ENCODE measurements around the gene ARHGAP31.

The ARHGAP31 gene

DNA sequence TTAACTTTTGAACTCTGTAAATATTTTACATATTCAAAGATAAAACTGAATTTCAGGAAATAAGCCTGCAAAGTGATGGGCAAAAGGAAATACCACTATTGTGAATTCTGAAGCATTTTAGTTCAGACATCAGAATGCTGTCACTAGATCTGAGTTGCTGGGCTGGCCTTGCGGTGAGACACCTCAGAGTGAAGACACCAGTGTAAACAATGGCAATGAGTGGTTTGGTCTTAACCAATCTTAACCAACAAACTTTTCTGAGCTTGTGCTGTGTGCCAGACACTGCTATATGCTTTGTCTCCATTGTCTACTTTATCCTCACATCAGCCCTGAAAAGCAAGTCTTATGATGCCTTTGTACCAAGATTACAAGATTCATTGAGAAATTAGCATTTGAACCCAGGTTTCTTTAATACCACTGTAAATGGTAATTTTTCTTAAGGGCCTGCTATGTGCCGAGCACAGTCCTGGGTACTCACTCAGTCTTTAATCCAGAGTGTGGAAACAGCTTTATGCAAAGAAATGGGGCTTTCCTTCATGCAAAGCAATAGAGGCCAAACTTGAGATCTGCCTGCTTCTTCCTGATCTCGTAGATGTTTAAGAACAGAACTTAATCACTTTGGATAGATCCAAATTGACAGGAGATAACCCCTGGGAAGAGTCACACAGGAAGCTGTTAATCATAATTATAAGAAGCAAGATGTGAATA, 114.2 kb downstream of the ARHGAP31 start:
- Mint-ChIP-seq H3K9me3 (no peaks in the 10 kb centered on the region), H3K27ac (no peak overlapping the region), H3K4me3 (no peak overlapping the region)

DNA sequence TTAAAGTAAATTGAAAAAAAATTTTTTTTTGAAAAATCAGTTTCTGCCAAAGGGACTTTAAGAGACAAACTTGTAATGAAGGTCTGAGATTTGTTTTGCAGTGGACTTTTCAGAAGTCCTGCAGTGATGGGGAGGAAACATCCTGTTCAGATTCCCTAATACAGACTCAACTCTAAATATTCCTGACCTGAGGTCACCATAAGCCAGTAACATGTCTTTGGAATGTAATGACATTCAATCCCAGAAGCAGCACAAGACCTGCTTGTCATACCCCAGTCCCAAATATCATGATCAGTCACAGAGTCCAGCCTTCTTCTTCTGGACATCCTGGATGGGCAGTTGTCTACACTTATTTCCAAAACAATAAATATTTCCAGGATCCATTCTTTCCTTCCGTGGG, 115.7 kb downstream of the ARHGAP31 start:
- Mint-ChIP-seq H3K27ac (no peak overlapping the region), H3K4me3 (no peak overlapping the region), H3K9me3 (no peaks in the 10 kb centered on the region), H3K27me3 (no peaks in the 10 kb centered on the region), H3K4me1 (no peaks in the 10 kb centered on the region), H3K36me3 (peaks cover 22% of the 10 kb centered on the region)

More for the DNA sequence above, 114.2 kb downstream of the ARHGAP31 start:
- H3K27me3 Mint-ChIP-seq: no peaks in the 10 kb centered on the region
- peaks cover 21% of the 10 kb centered on the region for H3K36me3 Mint-ChIP-seq
- no peaks in the 10 kb centered on the region for H3K4me1 Mint-ChIP-seq

DNA sequence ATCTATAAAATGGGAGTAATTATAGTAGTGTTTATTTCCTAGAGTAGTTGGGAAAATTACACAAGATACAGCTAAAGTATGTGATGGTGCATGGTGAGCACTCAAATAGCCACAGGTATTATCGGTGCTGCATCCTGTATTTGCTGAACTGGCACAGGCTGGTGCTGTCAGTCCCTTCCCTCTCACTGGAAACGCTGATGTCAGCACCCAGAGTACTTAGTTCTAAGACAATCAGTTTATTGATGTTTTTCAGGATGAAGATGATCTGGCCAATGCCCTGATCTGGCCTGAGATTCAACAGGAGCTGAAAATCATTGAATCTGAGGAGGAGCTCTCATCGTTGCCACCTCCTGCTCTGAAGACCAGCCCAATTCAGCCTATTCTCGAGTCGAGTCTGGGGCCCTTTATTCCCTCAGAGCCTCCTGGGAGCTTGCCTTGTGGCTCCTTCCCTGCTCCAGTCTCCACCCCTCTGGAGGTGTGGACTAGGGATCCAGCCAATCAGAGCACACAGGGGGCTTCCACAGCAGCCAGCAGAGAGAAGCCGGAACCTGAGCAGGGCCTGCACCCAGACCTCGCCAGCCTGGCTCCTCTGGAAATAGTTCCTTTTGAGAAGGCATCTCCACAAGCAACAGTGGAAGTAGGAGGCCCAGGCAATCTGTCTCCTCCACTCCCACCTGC, 119.6 kb downstream of the ARHGAP31 start:
- no peak overlapping the region for H3K27ac Mint-ChIP-seq
- no peaks in the 10 kb centered on the region for H3K9me3 Mint-ChIP-seq
- no peaks in the 10 kb centered on the region for H3K4me1 Mint-ChIP-seq
- H3K36me3 Mint-ChIP-seq: peaks cover 17% of the 10 kb centered on the region
- no peak overlapping the region for H3K4me3 Mint-ChIP-seq
- no peaks in the 10 kb centered on the region for H3K27me3 Mint-ChIP-seq

DNA sequence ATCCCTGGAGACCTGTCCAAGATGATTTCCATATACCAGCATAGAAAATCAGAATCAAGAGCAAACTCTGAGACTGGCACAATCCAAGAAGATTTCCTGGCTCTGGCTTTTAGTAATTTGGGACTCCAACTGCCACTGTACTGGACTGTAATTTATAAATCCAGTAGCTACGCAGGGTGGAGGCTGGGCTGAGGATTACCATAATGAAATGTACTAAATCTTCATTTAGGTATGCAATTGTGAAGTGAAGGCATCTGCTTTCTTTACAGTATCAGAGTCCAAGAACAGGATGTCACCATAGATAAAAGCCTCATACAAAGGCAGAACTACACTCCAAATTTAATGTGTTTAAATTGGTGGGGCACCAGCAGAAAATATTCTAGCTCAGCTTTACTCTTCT, 122.7 kb downstream of the ARHGAP31 start:
- H3K9me3 Mint-ChIP-seq: no peaks in the 10 kb centered on the region
- H3K4me3 Mint-ChIP-seq: no peak overlapping the region
- peaks cover 5% of the 10 kb centered on the region for H3K4me1 Mint-ChIP-seq
- no peak overlapping the region for H3K27ac Mint-ChIP-seq
- peaks cover 2% of the 10 kb centered on the region for H3K36me3 Mint-ChIP-seq
- no peaks in the 10 kb centered on the region for H3K27me3 Mint-ChIP-seq

DNA sequence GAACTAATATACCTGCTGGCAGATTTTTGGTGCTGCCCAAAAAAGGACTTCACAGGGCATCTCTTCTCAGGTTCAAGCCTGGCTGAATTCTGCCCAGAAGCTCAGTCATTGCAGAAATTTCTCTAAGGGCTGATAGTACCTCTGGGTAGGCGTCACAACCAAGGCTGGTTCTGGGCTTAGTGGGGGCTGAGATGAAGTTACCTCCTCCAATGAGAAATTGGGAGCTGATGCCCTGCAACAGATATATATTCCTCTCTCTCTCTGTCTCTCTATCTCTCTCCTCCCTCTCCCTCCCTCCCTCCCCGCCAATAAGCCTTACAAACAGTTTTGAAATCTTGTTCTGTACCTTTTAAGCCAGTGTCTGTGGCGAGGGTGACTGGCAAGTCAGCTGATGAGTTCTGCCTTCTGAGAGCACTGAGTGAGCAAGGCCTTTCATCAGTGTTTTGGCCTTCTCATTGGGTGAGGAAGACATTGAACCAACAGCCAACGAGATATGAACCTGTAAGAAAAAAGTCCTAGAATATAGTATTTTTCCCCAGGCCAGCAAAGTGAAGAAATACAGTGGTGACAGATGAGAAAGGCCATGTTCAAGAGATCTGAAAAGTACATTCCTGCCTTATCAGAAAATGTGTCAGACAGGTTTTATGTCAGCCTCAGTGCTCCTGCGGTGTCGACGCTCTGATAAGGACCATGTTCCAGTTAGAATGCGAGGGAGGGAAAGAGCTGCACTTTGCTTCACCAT, 123.8 kb downstream of the ARHGAP31 start:
- Mint-ChIP-seq H3K27ac (no peak overlapping the region), H3K36me3 (peaks cover 2% of the 10 kb centered on the region), H3K4me1 (peaks cover 15% of the 10 kb centered on the region), H3K27me3 (no peaks in the 10 kb centered on the region), H3K4me3 (no peak overlapping the region), H3K9me3 (no peaks in the 10 kb centered on the region)

DNA sequence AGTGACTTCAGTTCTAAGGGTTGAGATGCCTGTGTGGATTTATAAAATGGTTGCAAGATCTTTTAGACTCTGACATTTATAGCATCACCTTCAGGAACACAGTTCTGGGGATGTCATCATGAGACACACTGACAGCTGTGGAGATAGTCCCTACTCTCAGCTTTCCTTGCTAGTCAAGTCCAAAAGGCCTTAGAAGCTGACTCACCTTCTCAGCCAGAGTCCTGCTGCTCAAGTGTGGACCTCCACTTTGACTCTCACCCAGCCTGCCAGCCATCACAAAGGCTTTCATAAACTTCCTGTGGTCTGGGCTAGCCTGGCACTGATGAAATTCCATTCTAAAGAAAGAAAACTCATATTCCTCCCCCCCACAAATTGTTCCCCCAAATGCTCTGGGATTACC, 124.5 kb downstream of the ARHGAP31 start:
- Mint-ChIP-seq H3K4me1 (peaks cover 15% of the 10 kb centered on the region), H3K4me3 (no peak overlapping the region), H3K9me3 (no peaks in the 10 kb centered on the region), H3K36me3 (peaks cover 2% of the 10 kb centered on the region), H3K27ac (no peak overlapping the region), H3K27me3 (no peaks in the 10 kb centered on the region)

DNA sequence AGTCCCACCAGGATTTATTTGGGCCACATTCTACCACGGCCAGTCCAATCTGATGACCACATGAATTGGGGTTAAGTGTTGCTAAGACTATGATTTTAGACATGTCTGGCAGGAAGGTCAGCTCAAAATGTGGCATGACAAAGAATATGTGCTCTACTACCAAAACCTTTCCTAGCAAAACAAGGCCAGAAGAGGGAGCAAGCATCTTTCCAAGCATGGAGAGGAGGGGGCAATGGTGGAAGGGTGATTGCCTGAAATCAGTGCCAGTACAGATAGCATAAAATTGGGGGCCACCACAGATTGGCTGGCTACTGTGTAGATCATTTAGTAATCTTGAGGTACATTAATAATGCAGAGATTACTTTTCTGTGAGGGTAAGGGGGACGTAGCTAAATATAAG, 126.0 kb downstream of the ARHGAP31 start:
- Mint-ChIP-seq H3K27ac (no peak overlapping the region), H3K4me1 (peaks cover 15% of the 10 kb centered on the region), H3K27me3 (no peaks in the 10 kb centered on the region), H3K4me3 (no peak overlapping the region), H3K9me3 (no peaks in the 10 kb centered on the region), H3K36me3 (peaks cover 2% of the 10 kb centered on the region)

DNA sequence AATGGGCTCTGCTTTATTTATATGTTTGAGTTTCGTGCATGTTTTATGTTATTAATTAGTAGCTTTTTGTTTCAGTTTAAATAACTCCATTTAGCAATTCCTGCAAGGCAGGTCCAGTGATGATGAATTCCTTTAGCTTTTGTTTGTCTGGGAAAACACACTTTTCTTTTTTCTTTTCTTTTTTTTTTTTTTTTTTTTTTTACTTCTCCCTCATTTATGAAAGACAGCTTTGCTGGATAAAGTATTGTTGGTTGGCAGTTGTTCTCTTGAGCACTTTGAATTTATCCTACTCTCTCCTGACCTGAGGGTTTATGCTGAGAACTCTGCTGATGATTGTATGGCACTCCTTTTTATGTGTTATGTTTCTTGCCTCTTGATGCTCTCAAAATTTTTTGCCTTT, 133.5 kb downstream of the ARHGAP31 start:
- Mint-ChIP-seq H3K4me1 (peaks cover 3% of the 10 kb centered on the region), H3K27ac (peak overlapping the region; percentile 76), H3K4me3 (no peak overlapping the region), H3K36me3 (peaks cover 51% of the 10 kb centered on the region), H3K9me3 (peaks cover 34% of the 10 kb centered on the region), H3K27me3 (no peaks in the 10 kb centered on the region)

DNA sequence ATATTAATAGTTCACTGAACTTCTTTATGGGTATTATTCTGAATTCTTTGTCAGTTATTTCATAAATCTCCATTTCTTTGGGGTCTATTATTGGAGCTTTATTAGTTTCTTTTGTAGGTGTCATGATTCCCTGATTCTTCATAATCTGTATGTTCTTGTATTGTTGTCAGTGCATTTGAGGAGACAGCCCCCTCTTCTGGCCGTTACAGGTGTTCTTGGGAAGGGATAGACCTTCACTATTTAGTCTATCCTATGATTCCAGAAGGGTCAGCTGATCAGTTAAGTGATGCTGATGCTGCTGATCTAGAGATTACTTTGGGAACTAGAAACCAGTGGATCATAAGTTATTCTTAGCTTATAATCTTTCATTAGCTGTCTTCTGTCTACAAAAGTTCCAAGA, 134.4 kb downstream of the ARHGAP31 start:
- H3K9me3 Mint-ChIP-seq: peaks cover 34% of the 10 kb centered on the region
- H3K36me3 Mint-ChIP-seq: peaks cover 57% of the 10 kb centered on the region
- H3K4me1 Mint-ChIP-seq: no peaks in the 10 kb centered on the region
- no peak overlapping the region for H3K27ac Mint-ChIP-seq
- no peaks in the 10 kb centered on the region for H3K27me3 Mint-ChIP-seq
- no peak overlapping the region for H3K4me3 Mint-ChIP-seq

DNA sequence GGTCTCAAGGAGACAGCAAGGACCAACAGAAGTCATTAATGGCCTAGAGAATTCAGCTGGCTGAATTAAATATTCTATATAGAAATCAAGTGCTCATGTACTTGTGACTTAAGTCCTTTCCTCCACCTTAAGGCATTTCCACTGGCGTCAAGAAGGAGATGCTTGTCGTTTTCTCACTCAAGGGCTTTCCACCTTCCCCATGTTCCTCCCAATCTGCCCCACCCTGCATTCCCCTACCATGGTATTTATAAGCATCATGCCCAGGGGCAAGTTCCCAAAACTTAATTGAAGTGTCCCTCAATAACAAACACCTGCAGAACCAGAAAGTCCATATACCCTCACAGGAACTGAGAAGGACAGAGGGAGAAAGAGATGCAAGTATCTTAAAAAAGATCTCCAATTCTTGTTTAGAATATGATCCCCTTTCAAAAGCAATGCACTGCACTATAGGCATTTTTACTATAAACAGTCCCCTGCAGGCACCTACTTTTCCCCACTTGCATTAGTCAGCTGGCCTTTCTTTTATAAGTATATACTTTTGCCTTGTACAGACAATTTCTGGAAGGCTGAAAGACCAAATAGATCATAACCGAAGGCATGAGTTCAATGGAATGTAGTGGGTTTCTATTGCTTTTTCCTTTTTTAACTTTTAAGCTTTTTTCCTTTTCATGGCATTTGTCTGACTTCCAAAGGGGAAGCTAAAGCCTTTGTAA, 139.6 kb downstream of the ARHGAP31 start:
- no peaks in the 10 kb centered on the region for H3K4me1 Mint-ChIP-seq
- H3K9me3 Mint-ChIP-seq: peaks cover 17% of the 10 kb centered on the region
- H3K4me3 Mint-ChIP-seq: no peak overlapping the region
- H3K27ac Mint-ChIP-seq: no peak overlapping the region
- no peaks in the 10 kb centered on the region for H3K27me3 Mint-ChIP-seq
- peaks cover 75% of the 10 kb centered on the region for H3K36me3 Mint-ChIP-seq

DNA sequence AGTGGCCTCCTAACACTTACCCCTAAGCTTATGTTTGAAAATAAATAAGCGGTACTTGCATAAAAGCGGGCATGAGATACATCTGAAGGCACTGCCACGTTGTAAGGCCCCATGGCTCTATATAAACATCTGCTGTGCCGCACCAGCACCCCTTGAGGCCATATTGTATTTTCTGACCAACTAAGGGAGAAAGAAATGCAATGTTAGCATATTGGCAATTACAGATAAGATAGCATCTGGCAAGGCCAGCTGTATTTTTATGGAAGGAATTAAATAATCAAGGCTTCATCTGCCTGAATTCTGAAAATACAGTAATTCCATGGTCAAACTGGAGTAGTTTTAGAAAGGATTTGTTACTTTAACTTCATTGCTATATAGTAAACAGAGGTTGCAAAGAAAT, 140.5 kb downstream of the ARHGAP31 start:
- Mint-ChIP-seq H3K9me3 (peaks cover 12% of the 10 kb centered on the region), H3K4me1 (no peaks in the 10 kb centered on the region), H3K4me3 (no peak overlapping the region), H3K27me3 (no peaks in the 10 kb centered on the region), H3K27ac (no peak overlapping the region), H3K36me3 (peaks cover 69% of the 10 kb centered on the region)

DNA sequence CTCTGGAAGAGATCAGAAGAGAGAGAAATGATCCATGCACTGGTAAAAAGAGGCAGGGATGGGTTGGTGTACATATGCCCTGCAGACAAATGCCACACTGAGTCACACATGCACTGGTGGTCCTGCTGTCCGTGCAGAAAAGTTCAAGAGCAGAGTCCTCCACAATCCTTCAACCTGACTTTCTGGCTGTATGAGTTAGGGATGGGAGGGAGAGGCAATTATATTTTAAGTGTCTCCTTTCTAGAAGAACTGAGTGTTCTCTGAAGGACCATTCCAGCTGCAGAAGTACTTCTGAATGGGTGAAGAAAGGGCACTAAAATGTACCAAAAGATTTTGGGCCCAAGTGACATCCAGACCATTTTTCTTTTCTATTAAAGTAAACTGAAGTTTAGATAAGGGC, 142.8 kb downstream of the ARHGAP31 start:
- H3K27ac Mint-ChIP-seq: no peak overlapping the region
- H3K4me3 Mint-ChIP-seq: no peak overlapping the region
- H3K36me3 Mint-ChIP-seq: peaks cover 53% of the 10 kb centered on the region
- H3K4me1 Mint-ChIP-seq: no peaks in the 10 kb centered on the region
- no peaks in the 10 kb centered on the region for H3K9me3 Mint-ChIP-seq
- no peaks in the 10 kb centered on the region for H3K27me3 Mint-ChIP-seq

DNA sequence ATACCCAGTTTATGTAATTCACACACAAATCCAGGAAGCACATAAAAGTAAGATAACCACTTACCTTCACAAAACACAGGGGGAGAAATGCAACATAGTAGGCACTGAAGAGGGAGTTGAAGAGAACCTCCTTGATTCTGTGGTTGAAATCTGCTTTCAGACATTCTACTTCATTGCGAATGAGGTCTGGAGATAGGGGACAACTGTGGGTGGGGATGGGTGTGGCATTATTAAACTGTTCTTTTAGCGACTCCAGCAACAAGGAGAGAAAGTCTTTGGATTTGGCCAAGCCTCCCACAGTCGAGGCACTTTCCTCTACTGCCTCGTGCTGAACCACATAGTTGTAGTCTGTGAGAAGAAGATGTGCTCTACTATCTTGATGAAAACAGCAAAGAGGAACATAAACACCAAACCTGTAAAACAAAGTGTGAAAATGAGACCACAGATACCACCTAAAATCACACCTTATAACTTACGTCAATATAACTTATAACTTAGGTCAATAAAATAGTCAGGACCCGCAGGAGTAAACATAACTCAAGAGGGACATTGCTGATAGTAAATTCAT, 143.6 kb downstream of the ARHGAP31 start:
- no peaks in the 10 kb centered on the region for H3K9me3 Mint-ChIP-seq
- no peak overlapping the region for H3K4me3 Mint-ChIP-seq
- no peaks in the 10 kb centered on the region for H3K4me1 Mint-ChIP-seq
- H3K27me3 Mint-ChIP-seq: no peaks in the 10 kb centered on the region
- H3K27ac Mint-ChIP-seq: no peak overlapping the region
- H3K36me3 Mint-ChIP-seq: peaks cover 53% of the 10 kb centered on the region

DNA sequence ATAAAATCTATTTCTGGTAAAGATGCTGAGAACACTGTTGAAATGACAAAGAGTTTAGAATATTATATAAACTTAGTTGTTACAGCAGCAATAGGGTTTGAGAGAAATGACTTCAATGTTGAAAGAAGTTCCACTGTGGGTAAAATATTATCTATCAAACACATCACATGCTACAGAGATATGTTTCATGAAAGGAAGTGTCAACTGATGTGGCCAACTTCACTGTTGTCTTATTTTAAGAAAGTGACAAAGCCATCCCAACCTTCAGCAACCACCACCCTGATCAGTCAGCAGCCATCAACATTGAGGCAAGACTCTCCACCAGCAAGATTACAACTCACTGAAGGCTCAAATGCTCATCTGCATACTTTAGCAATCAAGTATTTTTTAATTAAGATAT, 149.0 kb downstream of the ARHGAP31 start:
- Mint-ChIP-seq H3K36me3 (peaks cover 23% of the 10 kb centered on the region), H3K9me3 (no peaks in the 10 kb centered on the region), H3K27ac (no peak overlapping the region), H3K27me3 (no peaks in the 10 kb centered on the region), H3K4me3 (no peak overlapping the region), H3K4me1 (no peaks in the 10 kb centered on the region)

DNA sequence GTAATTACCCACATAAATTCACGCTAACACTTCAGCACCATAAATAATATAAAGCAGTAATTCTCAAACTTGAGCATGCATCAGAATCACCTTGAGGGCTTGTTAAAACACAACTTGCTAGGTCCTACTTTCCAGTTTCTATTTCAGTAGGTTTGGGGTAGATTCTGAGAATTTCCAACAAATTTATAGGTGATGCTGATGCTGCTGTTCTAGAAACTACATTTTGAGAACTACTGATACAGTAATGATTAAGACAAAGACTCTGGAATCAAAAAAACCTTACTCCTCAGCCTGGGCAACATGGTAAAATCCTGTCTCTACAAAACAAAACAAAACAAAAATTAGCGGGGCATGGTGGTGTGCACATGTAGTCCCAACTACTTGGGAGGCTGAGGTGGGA, 150.4 kb downstream of the ARHGAP31 start:
- no peak overlapping the region for H3K4me3 Mint-ChIP-seq
- H3K4me1 Mint-ChIP-seq: no peaks in the 10 kb centered on the region
- H3K36me3 Mint-ChIP-seq: peaks cover 20% of the 10 kb centered on the region
- H3K9me3 Mint-ChIP-seq: no peaks in the 10 kb centered on the region
- H3K27ac Mint-ChIP-seq: no peak overlapping the region
- H3K27me3 Mint-ChIP-seq: no peaks in the 10 kb centered on the region

Data from activated naive CD4-positive, alpha-beta T cell treated with anti-CD3 and anti-CD28 coated beads, Interleukin-2, amount 50 U/mL, for 24 hours (primary cell).